GM12891 (cell line): ENCODE data around the gene CKAP4.

ENCODE experiments used
- POLR2A ChIP-seq: IDR thresholded peaks from 2 replicates; pipeline ENCODE4 v1.6.1; 2011; ENCODE audit warnings: low read depth, low read length, control low read depth
- POLR2AphosphoS5 ChIP-seq: IDR thresholded peaks from 2 replicates; pipeline ENCODE4 v1.6.1; 2011; ENCODE audit warnings: low read depth, low read length, control low read depth

DNA sequence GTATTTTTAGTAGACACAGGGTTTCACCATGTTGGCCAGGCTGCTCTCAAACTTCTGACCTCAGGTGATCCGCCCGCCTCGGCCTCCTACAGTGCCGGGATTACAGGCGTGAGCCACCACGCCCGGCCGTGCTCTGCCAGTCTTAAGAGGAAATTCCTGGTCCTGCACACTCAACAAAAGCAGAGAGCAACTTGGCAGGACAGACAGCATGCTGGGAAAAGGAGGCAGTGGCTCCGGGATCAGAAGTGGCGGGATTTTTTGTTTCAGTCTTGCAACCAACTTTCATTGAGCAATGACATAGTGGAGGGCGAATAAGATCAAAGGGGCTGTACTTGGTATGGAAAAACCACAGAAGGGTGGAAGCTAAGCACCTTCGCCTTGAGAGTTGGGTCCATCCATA, 2.1 kb downstream of the CKAP4 start:
- TF ChIP-seq POLR2A (no peak), POLR2AphosphoS5 (no peak)
